DMS 273 treated with DMSO at 0.1 percent for 48 hours (cell line): ENCODE data around the gene ZNF473.
A peak's percentile ranks its signal among the peaks of the same experiment; 100 is the strongest.
"Not testable (repeated sequence)": the region's sequence is repeated elsewhere in the genome, so short reads cannot be mapped to it uniquely, and the experiment has no call there.

ENCODE experiments used
- DNase-seq: peaks from one replicate; lab custom pipeline; 2025; lab: John Stamatoyannopoulos, UW

Gene ZNF473

GRCh38 chr19:50050406-50051227 lies 24.8 kb downstream of the ZNF473 start:
- DNase-seq = peak; percentile 65

GRCh38 chr19:50051228-50051895 lies 25.6 kb downstream of the ZNF473 start:
- not testable (repeated sequence) for DNase-seq

- no peak for DNase-seq
Measured at GRCh38 chr19:50051964-50052363, 26.2 kb downstream of the ZNF473 start.

- no peak for DNase-seq
Measured at GRCh38 chr19:50053119-50053518, 27.3 kb downstream of the ZNF473 start.

GRCh38 chr19:50058425-50058824 lies 32.6 kb downstream of the ZNF473 start:
- no peak for DNase-seq

DNA sequence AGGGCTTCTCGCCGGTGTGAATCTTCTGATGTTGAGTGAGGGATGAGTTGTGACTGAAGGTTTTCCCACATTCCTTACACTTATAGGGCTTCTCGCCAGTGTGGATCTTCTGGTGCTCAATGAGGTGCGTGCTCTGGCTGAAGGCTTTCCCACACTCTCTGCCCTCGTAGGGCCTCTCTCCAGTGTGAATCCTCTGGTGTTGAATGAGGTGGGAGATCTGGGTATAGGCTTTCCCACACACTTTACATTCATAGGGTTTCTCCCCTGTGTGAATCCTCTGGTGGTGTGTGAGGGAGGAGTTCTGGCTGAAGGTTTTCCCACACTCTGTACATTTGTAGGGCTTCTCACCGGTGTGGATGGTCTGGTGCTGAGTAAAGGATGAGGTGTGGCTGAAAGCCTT lies 33.2 kb downstream of the ZNF473 start:
- DNase-seq = no peak

DNA sequence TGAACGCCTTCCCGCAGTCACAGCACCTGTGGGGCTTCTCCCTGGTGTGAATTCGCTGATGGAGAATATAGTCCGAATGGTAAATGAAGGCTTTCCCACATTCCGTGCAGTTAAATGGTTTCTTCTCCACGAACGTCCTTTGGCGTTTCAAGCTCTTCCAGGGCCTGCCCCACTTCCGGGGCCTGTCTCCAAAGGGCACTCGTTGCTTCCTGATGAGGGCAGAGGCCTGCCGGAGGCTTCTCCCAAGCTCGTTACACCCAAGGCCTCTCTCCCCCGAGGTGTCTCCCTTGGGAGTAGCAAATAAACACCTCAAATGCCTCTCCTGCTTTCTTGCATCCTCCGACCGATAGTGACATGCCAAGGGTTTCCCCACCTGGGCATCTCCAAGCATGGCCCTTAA lies 34.3 kb downstream of the ZNF473 start:
- DNase-seq = no peak

DNA sequence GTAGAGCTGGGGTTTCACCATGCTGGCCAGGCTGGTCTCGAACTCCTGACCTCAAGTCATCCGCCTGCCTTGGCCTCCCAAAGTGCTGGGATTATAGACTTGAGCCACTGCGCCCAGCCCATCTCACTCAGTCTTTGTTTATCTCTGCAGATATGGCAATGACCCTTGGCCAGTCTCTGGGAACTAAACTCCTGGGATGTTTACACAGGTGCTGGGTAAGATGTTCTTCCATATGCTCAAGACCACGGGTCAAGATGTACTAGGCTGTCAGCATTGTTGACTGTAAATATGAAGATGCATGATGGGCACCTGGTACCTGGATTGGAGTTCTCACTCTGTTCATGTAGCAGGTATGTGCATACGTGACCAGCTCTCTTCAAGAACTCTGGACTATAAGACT lies 35.8 kb downstream of the ZNF473 start:
- DNase-seq = no peak

DNA sequence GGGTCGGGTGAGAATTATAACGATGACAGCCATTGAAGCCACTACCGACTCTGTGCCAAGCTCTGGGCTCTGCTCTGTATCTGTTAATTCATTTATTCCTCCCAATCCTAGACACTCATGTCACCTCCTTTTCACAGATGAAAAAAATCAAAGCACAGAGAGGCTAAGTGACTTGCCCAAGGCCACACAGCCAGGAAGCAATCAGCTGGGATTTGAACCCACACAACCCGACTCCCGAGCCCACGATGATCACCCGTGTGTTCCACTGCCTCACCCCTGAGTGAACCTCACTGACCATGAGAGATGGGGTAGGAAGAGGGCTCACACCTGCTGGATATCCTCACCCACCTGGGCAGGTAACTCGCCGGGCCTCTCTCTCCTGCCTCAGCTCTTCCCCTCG lies 40.1 kb downstream of the ZNF473 start:
- DNase-seq = no peak

DNA sequence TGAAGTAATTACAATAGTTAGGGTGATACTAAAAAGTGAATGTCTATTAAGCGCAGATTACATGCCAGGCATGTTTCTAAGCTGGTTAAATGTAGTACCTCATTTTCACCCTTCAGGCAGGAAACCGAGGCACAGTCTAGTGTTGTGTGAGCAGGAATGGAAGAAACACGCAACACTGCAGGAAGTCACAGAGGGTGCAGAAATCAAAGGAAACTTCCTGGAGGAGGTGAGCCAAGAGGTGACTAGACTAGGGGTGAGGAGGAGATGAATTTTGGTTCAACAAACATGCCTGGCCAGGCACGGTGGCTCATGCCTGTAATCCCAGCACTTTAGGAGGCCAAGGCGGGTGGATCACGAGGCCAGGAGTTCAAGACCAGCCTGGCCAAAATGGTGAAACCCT lies 41.8 kb downstream of the ZNF473 start:
- no peak for DNase-seq

- DNase-seq = not testable (repeated sequence)
Measured at GRCh38 chr19:50068382-50068781, 42.6 kb downstream of the ZNF473 start.

- DNase-seq = not testable (repeated sequence)
Measured at GRCh38 chr19:50075076-50075475, 49.3 kb downstream of the ZNF473 start.

GRCh38 chr19:50075644-50076372 lies 50.0 kb downstream of the ZNF473 start:
- DNase-seq = not testable (repeated sequence)

DNA sequence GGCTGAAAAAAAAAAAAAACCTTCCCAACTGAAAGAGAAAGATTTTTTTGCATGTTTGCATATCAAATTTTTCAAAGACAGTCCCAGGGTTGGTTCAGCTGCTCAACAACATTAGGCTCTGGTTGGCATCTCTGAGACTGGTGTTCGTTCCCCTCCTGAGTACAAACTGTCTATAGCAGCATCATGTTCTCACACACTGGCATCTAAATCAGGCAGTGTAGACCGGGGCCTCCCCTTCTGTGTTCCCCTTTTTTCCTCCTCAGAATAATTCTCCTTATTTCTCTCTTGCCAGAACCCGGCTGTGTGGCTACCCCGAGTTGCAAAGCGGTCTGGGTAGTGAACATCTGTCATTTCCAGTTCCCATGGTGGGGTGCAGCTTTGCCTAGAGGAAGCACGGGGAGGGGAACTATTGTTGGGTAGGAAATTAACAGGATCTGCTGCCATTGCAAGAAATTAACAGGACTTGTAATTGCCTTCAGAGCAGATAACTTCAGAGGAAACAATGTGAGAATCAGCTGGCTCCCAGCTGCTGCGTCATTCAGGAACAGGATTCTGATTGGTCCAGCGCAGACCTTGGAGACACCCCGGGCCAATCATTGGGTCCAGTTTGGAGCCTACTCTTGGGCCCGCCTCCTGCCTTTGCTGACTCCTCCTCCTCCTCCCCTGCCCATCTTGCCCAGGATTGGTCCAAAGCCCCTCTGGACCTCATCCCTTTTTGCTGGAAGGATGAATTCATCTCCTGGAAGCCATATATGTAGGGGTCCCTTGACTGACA lies 51.0 kb downstream of the ZNF473 start:
- DNase-seq = not testable (repeated sequence)

GRCh38 chr19:50079014-50079413 lies 53.2 kb downstream of the ZNF473 start:
- DNase-seq = not testable (repeated sequence)

DNA sequence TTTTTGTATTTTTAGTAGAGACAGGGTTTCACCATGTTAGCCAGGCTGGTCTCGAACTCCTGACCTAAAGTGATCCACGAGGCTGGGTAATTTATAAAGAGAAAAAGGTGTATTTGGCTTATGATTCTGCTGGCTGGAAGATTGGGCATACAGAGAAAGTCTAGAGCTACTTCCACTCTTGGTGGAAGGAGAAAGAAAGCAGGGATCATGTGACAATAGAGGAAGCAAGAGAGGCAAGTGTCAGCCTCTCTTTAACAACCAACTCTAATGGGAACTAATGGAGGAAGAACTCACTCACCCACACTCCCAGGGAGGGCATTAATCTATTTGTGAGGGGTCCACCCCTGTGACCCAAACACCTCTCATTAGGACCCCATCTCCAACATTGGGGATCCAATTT lies 58.6 kb downstream of the ZNF473 start:
- not testable (repeated sequence) for DNase-seq

- not testable (repeated sequence) for DNase-seq
Measured at GRCh38 chr19:50087153-50087552, 61.3 kb downstream of the ZNF473 start.

GRCh38 chr19:50090706-50091105 lies 64.9 kb downstream of the ZNF473 start:
- DNase-seq = not testable (repeated sequence)

GRCh38 chr19:50091786-50092185 lies 66.0 kb downstream of the ZNF473 start:
- not testable (repeated sequence) for DNase-seq

- DNase-seq = not testable (repeated sequence)
Measured at GRCh38 chr19:50092597-50092996, 66.8 kb downstream of the ZNF473 start.

DNA sequence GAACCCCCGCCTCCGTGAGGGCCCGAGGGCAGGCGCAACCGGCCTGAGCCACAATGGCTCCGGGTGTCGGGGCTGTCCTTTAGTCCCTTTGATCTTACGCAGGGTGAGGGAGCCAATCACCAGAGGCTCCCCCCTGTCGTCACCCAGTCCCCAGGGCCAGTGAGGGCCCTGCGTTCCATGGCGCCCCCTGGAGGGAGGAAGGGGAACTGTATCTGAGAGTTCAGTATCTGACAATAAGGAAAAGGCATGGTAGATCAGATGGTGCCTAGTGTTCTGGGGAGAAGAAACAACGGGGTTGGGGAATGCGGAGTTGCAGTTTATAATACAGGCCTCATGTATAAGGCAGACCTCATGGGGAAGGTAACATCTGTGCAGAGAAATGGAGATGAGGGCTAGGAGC lies 72.1 kb downstream of the ZNF473 start:
- DNase-seq = not testable (repeated sequence)

DNA sequence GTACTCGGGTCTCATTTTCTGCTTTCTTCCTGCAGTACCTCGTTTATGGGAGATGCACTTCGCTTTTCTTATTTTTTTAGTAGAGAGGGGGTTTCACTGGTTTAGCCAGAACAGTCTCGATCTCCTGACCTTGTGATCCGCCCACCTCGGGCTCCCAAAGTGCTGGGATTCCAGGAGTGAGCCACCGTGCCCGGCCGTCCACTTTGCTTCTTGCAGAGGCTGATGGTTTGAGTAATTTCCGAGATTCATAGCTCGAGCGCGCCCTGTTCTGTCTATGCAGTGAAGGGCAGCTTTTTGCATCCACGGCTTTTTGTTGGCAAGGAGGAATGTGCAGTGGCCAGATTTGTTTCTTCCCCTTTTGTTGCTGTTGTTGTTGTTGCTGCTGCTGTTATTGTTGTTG lies 73.1 kb downstream of the ZNF473 start:
- not testable (repeated sequence) for DNase-seq
